Measurements from ENCODE around the gene MGMT.

The MGMT gene

GRCh38 chr10:129594811-129595210, 127.8 kb downstream of the MGMT start:
- DNase-seq (ENCODE audit: low read depth): no peak

DNA sequence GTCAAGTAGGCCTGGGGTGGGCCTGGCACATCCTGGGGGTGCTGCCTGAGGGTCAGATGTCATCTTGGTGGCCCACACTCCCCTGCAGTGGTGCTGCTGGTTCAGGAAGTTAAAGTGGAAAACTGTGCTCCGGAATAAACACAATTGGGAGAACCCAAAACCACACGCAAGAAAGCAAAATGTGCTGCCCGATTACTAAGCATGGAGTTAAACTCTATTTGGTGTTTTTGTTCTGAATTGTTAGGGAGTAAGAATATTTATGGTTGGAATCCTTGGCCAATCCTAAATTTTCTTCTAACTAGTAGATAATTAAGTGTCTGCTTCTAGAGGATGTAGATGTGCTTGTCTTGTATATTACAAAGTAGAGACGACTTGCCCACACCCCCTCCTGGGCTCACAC, 131.4 kb downstream of the MGMT start:
- DNase-seq (ENCODE audit: low read depth): no peak

DNA sequence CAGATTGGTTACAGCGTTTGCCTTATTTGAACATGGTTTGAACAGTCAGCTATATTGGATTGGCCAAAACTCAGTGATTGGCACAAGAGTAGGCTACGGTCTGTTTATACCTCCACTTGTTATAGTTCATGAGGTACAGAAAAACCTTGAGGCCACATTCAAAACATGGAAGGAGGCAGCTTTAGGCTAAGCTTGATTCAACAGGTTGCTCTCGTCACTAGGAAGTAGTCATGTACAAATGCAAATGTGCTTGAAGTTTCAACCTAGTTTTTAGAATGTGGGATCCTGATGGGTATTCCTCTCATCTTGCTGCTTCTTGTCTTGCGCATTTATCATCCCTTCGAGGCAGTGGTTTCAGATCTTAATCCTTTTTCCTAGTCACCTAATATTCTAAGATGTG, 132.1 kb downstream of the MGMT start:
- DNase-seq (ENCODE audit: low read depth): no peak

- DNase-seq (ENCODE audit: low read depth): no peak
These were observed 134.7 kb downstream of the MGMT start for GRCh38 chr10:129601737-129602136.

DNA sequence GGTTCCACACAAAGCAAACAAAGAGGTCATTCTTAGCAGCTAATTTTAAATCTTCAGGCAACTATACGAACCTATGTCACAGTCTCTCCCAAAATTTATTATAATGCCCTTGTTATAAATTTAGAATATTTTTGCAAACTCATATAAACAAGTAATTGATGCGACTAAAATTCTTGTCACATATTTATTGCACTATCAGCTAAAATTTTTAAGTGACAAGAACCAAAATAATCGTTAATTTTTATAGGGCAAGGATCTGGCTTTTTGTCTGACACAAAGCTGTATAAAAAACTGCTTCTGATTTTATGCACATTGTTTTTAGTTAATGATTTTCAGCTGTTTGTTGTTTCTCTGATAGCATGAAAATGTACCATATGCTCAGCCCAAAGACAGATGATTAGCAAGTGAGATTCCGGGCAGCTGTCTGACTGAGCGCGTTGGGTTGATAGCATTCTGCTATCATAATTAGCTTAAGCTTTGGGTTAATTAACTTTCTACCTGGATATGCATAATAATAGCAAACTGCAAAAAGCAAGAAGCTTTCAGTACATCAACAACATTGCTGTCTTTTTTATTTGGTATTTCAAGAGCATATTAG, 136.0 kb downstream of the MGMT start:
- no peak for DNase-seq (ENCODE audit: low read depth)

DNA sequence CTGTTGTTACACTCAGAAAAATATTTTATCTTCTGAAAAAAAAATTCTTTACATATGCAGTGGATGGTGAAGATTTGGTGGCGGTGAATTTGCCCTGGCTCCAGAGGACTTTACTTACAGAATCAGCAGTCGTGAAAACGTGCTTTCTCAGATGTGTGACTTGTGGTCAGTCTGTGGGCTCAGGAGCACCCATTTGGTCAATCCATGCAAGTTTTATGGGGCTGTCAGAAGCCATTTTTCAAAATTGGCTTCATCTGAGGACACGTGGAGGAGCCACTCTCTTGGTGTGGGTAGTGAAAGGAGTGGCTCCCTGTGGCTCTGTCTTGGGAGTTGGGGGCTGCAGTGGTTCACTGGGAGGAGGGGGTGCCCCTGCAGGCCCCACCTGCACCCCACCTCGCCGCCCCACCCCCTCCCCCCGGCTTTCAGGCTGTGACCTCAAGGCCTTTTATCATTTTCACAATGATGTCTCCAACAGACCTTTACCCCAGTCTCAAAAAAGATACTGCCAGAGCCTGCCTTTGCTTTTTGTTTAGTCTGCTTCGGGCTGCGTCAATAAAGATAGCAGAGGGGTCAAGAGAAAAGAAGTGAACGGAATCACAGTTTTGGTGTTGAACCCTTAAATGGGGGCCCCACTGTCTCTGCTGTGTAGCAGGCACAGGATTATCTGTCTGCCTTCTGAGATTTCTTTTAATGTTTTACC, 137.4 kb downstream of the MGMT start:
- no peak for DNase-seq (ENCODE audit: low read depth)

DNA sequence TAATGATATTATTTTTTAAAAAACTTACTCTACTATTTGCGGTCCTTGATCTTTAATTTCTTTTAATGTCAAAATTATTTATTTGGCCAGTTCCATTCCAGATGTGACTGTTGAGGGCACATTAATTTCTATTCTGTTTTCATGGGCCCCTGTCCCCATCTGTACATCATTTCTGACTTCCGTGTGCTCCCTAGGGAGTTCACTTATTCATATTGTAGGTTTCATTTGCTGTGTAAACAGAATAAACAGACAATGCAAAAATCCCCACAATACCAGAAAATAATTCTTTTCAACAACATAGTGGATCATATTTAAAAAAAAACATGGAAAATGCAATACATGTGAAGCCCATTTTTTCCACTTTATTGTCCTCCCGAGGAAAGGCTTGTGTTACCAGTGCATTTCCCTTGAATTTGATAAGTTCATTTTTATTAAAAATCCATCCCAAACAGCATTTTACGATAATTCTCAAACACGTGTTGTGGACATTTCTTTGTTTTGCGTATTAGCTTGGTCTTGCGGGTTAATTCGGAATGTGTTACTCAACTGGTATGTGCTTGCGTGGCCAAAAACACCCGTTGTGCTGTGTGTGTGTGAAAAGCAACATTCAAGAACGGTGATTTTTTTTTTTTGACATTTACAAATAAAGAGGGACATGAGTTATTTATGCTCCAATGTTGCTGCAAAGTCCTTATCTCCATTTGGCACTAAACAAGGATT, 138.4 kb downstream of the MGMT start:
- no peak for DNase-seq (ENCODE audit: low read depth)

- no peak for DNase-seq (ENCODE audit: low read depth)
These were observed 139.0 kb downstream of the MGMT start for GRCh38 chr10:129605986-129606518.

DNA sequence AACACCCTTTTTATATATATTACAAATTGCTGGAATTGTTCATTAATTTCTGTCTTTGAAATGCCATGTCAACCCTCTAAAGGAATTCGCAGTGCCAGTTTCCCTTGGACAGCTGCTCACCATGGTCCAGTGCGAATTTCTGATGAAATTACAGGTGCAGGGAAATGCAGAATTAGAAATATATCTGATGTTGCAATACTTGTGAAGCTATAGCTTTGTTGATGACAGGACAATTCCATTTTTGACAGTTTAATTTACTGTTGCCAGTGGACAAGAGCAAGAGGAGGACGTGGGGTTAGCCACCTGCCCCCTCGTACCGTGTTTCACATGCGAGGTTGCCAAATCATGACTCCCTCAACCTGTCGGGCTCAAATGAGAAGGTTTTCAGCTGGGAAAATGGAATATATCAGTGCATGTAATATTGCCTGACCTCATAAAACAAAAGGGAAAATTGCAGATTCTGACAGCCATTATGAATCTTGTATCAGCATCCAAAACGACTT, 140.6 kb downstream of the MGMT start:
- DNase-seq (ENCODE audit: low read depth): no peak

DNA sequence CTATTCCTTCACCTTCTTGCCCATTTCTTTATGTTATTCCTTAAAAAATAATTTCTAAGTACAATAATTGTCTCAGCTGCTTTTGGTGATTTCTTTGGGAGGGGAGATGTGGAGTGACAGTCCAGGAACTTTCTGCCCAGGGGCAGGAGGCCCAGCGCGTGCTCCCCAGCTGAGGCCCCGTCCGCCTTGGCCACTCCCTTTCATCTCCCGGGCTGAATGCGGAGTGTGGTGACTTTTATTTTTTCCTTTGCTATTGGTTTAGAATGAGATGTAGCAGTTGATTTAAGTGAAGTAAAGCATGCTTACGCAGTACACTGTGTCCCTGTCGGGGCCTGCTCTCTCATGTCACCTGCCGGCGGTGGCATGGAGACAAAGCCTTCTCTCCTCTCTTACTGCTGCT, 141.6 kb downstream of the MGMT start:
- DNase-seq (ENCODE audit: low read depth): no peak

GRCh38 chr10:129609551-129609950, 142.5 kb downstream of the MGMT start:
- no peak for DNase-seq (ENCODE audit: low read depth)

DNA sequence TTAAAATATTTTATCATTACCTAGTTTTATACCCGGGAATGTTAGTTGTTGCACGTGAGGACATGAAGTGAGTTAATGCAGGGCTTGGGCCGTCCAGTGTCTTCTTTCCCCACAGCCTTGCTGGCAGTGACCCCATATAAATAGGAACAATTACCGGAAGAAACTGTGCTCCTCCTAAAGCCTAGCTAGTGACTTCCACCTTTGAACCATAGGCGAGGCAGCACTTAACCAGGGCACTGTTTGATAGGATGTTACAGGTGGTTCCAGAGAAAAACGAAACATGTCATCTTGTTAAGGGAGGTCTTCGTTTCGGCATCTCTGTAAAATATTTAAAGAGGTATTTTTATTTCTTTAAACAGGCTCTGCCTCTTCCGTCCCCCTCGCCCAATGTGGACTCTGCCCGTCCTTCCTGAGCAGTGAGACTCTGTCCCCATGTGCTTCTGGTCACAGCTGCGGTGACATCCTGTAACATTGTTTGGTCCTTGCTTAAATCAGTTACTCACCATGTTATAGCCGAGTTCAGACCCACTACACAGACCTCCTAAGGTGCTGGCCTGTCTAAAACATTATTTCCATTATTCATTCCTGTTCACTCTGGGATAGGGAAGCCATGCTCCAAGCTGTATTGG, 145.6 kb downstream of the MGMT start:
- DNase-seq (ENCODE audit: low read depth): no peak

GRCh38 chr10:129613377-129613980, 146.4 kb downstream of the MGMT start:
- no peak for DNase-seq (ENCODE audit: low read depth)

- no peak for DNase-seq (ENCODE audit: low read depth)
These were observed 147.3 kb downstream of the MGMT start for GRCh38 chr10:129614341-129614740.

GRCh38 chr10:129615381-129615780, 148.3 kb downstream of the MGMT start:
- DNase-seq (ENCODE audit: low read depth): no peak

- no peak for DNase-seq (ENCODE audit: low read depth)
These were observed 149.0 kb downstream of the MGMT start for GRCh38 chr10:129615921-129616525.

DNA sequence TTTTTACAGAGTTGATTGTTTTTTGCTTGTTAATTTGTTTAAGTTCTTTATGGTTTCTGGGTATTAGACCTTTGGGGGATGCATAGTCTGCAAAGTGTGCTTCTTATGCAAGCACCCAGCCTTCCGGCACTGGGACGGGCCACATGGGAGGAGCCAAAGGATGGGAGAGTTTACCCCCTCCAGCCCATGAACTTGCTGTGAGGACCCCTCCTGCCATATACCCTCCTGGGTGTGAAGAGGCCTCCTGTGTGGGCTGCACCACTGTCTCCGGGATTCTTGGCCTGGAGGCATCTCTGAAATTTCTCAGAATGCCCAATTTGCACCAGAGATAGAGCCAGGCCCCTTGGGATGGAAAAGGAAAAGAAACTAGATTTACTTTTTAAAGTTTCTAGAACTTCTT, 150.7 kb downstream of the MGMT start:
- DNase-seq (ENCODE audit: low read depth): no peak

DNA sequence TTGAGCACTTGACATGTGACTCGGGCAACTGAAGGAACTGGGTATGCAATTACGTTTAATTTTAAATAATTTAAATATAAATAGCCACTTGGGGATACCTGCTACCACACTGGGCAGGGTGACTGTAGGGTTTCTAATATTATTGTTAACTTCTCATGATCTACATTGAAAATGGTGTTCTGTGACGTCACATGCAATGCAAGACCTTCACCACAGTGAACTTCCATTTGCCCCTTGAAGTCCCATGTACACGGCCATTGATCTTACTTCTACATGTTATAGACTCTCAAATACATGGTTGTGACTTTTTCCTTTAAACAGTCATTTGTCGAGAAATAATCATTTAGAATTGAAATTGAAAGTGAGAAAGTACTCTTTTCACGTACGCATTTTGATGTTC, 154.0 kb downstream of the MGMT start:
- no peak for DNase-seq (ENCODE audit: low read depth)

DNA sequence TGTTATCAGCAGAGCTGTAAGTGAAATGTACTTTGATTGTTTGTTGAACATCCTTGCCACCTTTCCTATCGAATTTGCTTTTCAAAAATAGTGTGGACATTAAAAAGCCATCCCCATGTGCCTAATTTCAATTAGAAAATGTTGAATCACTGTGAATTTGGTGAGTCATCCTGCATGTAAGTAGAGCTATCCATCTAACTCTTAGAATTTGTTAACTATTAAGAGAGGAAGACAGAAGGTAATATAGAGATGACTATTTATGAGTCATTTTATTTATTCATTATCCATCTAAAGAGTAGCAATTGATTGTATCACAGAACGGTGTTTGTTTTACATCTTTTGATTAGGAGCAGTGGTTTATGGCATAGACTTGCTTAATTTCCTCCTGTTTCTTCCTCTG, 154.7 kb downstream of the MGMT start:
- no peak for DNase-seq (ENCODE audit: low read depth)

- no peak for DNase-seq (ENCODE audit: low read depth)
These were observed 155.2 kb downstream of the MGMT start for GRCh38 chr10:129622291-129622690.

- no peak for DNase-seq (ENCODE audit: low read depth)
These were observed 155.7 kb downstream of the MGMT start for GRCh38 chr10:129622736-129623135.

DNA sequence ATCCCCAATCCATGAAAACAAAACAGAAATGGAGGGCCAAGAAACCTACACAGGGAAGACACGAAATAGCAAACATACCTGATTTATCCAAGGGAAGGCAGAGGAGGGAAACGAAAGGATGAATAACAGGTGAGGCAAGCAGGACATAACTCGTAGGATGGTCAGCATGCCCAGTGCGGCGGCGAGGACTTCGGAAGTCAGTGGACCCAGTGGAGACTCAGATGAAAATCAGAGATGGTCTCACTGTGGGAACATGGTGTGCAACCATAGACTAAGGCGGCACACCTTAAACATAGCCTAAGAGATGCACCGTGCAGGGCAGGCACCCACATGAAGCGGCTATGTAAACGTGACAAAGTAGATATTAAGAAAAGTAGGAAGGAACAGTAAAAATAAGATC, 157.5 kb downstream of the MGMT start:
- DNase-seq (ENCODE audit: low read depth): no peak
